ENCODE results near the gene CBR3.

The CBR3 gene

GRCh38 chr21:36186506-36187399 is 51.9 kb downstream of the CBR3 start:
- peak; percentile 51 for DNase-seq

DNA sequence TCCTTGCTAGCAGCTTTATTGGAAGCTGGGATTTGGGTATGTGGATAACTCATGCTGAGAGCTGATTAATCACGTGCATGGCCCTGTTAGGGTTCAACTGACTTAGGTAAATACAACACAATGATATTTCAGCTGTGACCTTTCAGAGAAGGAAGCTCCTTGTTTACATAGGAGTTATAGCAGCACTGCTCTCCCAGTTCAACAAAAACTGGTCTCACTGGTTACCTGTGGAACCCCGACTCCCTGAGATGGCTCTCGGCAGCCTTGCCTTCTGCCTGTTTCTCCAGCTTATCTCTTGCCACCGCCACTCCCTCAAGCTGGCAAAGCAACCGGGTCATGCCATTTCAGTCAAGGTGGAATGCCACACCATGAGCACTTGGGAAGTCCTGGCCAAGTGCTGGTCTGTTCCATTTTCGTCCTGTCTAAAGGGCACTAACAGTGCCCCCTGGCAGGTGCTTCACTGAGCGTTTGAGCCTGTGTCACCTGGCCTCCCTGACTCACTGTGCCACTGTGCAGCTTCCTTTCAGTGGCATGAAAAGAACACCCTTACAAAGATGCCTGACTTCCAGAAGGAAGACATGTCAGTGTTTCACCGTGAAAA is 53.3 kb downstream of the CBR3 start:
- DNase-seq = peak; percentile 97

- peak; percentile 12 for DNase-seq
Measured at GRCh38 chr21:36188937-36189336, 54.1 kb downstream of the CBR3 start.

GRCh38 chr21:36190736-36191135 is 55.9 kb downstream of the CBR3 start:
- no peak for DNase-seq

DNA sequence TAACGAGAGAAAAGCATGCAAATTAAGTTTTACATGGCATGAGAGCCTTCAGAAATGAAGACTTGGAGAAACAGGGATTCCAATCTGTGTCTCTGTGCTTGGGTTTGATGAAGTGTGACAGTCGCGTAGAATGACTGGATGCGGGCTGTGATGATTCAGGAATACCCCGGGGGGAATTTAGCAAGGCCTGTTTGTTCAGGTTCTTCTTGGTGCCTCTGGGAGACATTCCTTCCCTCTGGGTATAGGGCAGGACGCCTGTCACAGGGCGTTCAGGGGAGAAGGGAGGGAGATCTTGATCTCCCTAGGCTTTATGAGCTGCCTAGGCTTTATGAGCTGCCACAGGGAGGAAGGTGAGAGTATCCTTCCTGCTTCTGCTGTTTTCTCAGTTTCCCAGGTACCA is 58.3 kb downstream of the CBR3 start:
- peak; percentile 30 for DNase-seq

- DNase-seq = peak; percentile 85
Measured at GRCh38 chr21:36194024-36194423, 59.1 kb downstream of the CBR3 start.

DNA sequence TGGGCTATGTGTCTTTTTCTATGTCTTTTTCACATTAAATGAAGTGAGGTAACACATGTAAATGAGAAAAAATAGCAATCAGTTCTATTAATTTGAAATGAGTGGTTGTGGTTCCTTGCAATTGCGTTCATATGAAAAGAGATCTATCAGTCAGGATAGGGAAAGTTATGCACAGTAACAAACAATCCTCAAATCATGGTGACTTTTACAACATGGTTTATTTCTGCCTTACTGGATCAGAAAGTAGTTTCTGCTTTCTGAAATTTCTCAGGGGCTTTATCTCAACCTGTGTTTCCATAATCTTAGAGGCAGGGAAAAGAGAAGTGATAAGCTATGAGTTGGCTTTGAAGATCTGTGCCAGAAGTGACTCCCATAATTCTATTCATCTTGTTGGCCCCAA is 60.7 kb downstream of the CBR3 start:
- DNase-seq = no peak
